GM12878 (cell line): ENCODE results near the gene SEL1L2. TPM values are rescaled to one million over a fixed set of nuclear protein-coding genes. Genes with fewer than 3 reads are reported as not detected.

Experiments
- ATAC-seq: fragments of 200-7000 bp; cut with Tn5 transposase; 3 replicates; pipeline ENCODE4 v1.9.1; 2020; ENCODE audit warnings: mild to moderate bottlenecking, moderate library complexity
- BruUV-seq: library from RNA; stranded (reverse); fragments of 400-500 nt; replicated peaks from 2 replicates; lab custom pipeline; 2021; lab: Mats Ljungman, UMichigan
- CTCF ChIA-PET: fragments of 300-600 bp; sonication (Branson Sonifier 250); formaldehyde crosslinking; extraction: SDS; loops from one replicate; lab custom pipeline; 2021; ENCODE audit warnings: inconsistent platforms; lab: Yijun Ruan, JAX
- POLR2A ChIA-PET: fragments of 350-600 bp; formaldehyde crosslinking; extraction: SDS; loops from one replicate; lab custom pipeline; 2021; ENCODE audit warnings: inconsistent platforms; lab: Charles Lee
- RAD21 ChIA-PET: fragments of 300-600 bp; sonication (Branson Sonifier 250); formaldehyde crosslinking; loops from one replicate; lab custom pipeline; 2023; ENCODE audit warnings: antibody characterized with exemption; ENCODE audit not compliant: unreplicated experiment; lab: Charles Lee
- SMC1A ChIA-PET: fragments of 300-600 bp; sonication (Branson Sonifier 250); formaldehyde crosslinking; loops from one replicate; lab custom pipeline; 2023; ENCODE audit not compliant: unreplicated experiment, uncharacterized antibody; lab: Charles Lee
- DNase-seq: peaks from one replicate; pipeline ENCODE4 v3.0.0-alpha.2; 2011; ENCODE audit warnings: low read depth, low spot score
- FAIRE-seq: peaks from 3 replicates; lab custom pipeline; 2011; peaks lifted over from hg19 to GRCh38; lab: Jason Lieb, UNC
- H2AFZ ChIP-seq: 2 replicates; pipeline ENCODE4 v1.6.0; 2011; ENCODE audit warnings: low read depth, low read length, control low read depth; ENCODE audit not compliant: control insufficient read depth
- H3K27ac ChIP-seq: 2 replicates; pipeline ENCODE4 v1.5.1; 2011; ENCODE audit warnings: control low read depth; ENCODE audit not compliant: control insufficient read depth, insufficient read depth
- H3K27me3 ChIP-seq, 2 experiments: replicated peaks in 1 of 2; 2 replicates each; pipeline versions ENCODE4 v1.6.0 to v1.6.1; 2011; ENCODE audit warnings: low read length in 1 of 2; ENCODE audit not compliant: control insufficient read depth in 2 of 2, insufficient read depth in 2 of 2
- H3K36me3 ChIP-seq, 2 experiments: 2 replicates each; pipeline ENCODE4 v1.5.1; 2011; ENCODE audit warnings: low read length in 1 of 2; ENCODE audit not compliant: control insufficient read depth in 2 of 2, insufficient read depth in 2 of 2
- H3K4me1 ChIP-seq: 2 replicates; pipeline ENCODE4 v1.6.1; 2011; ENCODE audit warnings: mild to moderate bottlenecking, low read length, moderate library complexity, mixed read lengths; ENCODE audit not compliant: control insufficient read depth, insufficient read depth
- H3K4me2 ChIP-seq: 2 replicates; pipeline ENCODE4 v1.6.0; 2011; ENCODE audit warnings: control low read depth; ENCODE audit not compliant: control insufficient read depth, insufficient read depth
- H3K4me3 ChIP-seq: fragments of 200-600 bp; sonication (generic); 2 replicates; pipeline ENCODE4 v1.5.1; 2016
- H3K79me2 ChIP-seq: 2 replicates; pipeline ENCODE4 v1.6.0; 2011; ENCODE audit warnings: low read length; ENCODE audit not compliant: control insufficient read depth, insufficient read depth
- H3K9ac ChIP-seq: 2 replicates; pipeline ENCODE4 v1.8.0; 2011; ENCODE audit warnings: low read length, control low read depth, mixed read lengths; ENCODE audit not compliant: control insufficient read depth, insufficient read depth
- H3K9me3 ChIP-seq: replicated peaks from 3 replicates; pipeline ENCODE4 v1.5.1; 2011; ENCODE audit warnings: mild to moderate bottlenecking, low read length; ENCODE audit not compliant: control insufficient read depth, insufficient read depth
- H4K20me1 ChIP-seq: 2 replicates; pipeline ENCODE4 v1.6.0; 2011; ENCODE audit not compliant: control insufficient read depth, insufficient read depth
- BACH1 ChIP-seq: fragments of 450-650 bp; IDR thresholded peaks from 2 replicates; pipeline ENCODE4 v1.6.1; 2017; ENCODE audit warnings: mild to moderate bottlenecking, borderline replicate concordance
- CEBPZ ChIP-seq: fragments of 150-350 bp; IDR thresholded peaks from 2 replicates; pipeline ENCODE4 v1.6.1; 2016; ENCODE audit warnings: low read depth, low read length
- IRF3 ChIP-seq: fragments of 450-650 bp; IDR thresholded peaks from 2 replicates; pipeline ENCODE4 v1.6.1; 2014; ENCODE audit warnings: mild to moderate bottlenecking
- YBX1 ChIP-seq: fragments of 450-650 bp; IDR thresholded peaks from 2 replicates; pipeline ENCODE4 v1.6.1; 2016; ENCODE audit warnings: antibody characterized with exemption
- ZZZ3 ChIP-seq: IDR thresholded peaks from 2 replicates; pipeline ENCODE4 v1.6.1; 2011; ENCODE audit warnings: low read depth; ENCODE audit not compliant: control insufficient read depth, insufficient read length
- WGBS: methylation state at CpG from one replicate; pipeline ENCODE4 v1.1.6; 2016; ENCODE audit warnings: low lambda C conversion rate; ENCODE audit not compliant: insufficient replicate concordance, insufficient coverage; ENCODE audit errors: missing lambda C conversion rate; 5-methylcytosine and 5-hydroxymethylcytosine counted together
- in situ Hi-C: fragments of 300-500 bp; cut with MboI; formaldehyde crosslinking; loops from 9 replicates; pipeline ENCODE4 v1.14.3; 2018; ENCODE audit warnings: mixed read lengths
- intact Hi-C: fragments of 100-400 bp; cut with micrococcal nuclease; formaldehyde crosslinking; loops from one replicate; pipeline ENCODE4 v1.14.2; 2022; ENCODE audit not compliant: unreplicated experiment
- polyA plus RNA-seq, 11 experiments: library from polyadenylated mRNA; depleted of rRNA in 4 of 11; unstranded in 6 of 11; stranded (reverse) in 5 of 11; fragments of >200 nt; fragmentation: Nextera tagmentation in 4 of 11; fragmentation: Illumina TruSeq in 1 of 11; extraction: Ambion mirVana in 4 of 11; extraction: Trizol in 1 of 11; gene quantifications; 1 replicate in 1 of 11; 2 replicates in 10 of 11; pipeline versions ENCODE4 v1.2.1 to v1.2.3, GENCODE V29; 2011 to 2016; ENCODE audit warnings: inconsistent platforms in 2 of 11, missing spikeins in 2 of 11, low read depth in 1 of 11
- total RNA-seq, 4 experiments: library from RNA; depleted of rRNA in 3 of 4; stranded (reverse); fragments of >200 nt in 3 of 4; fragmentation: Illumina TruSeq in 1 of 4; extraction: Trizol in 1 of 4; gene quantifications; 2 replicates each; pipeline versions ENCODE4 v1.2.1 to v1.2.3, GENCODE V29; 2013 to 2021

The SEL1L2 gene
- total and polyA plus RNA-seq, 10 of the 15 experiments (the other 5 are each of a cell fraction or from before 2014, with no cell fraction given), result not detected

DNA sequence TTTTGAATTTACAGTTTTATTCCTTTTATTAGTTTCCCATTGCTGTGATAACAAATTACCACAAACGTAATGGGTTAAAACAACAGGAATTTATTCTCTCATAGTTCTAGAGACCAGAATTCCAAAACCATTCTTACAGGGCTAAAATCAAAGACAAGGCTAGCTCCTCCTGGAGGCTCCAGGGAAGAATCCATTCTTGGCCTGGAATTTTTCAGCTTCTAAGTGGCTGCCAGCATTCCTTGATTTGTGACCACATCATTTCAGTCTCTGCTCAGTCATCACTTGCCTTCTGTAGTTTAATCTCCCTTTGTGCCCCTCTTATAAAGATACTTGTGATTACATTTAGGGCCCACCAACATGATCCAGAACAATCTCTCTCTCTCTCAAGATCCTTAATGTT, 897 bp upstream of the SEL1L2 start:
- Histone ChIP-seq H3K27ac (no peak overlapping the region), H2AFZ (no peak overlapping the region), H3K4me1 (no peaks in the 10 kb centered on the region), H3K9me3 (no peaks in the 10 kb centered on the region; the same call in 2 of the 3 replicates), H3K79me2 (no peaks in the 10 kb centered on the region), H3K27me3 (no peaks in the 10 kb centered on the region), H3K4me2 (no peak overlapping the region), H3K4me3 (no peak overlapping the region)
- no peak for FAIRE-seq
- ChIA-PET SMC1A (interaction anchor here (1.1 kb wide), 1 partner anchor 27 kb away, joined by 3 read pairs; no protein-coding TSS in a partner anchor), RAD21 (no interaction called here), POLR2A (no interaction called here), CTCF (no interaction called here)
- WGBS, result 27% methylated on average over 1 of the region's 1 CpG
- TF ChIP-seq YBX1 (no peak), BACH1 (no peak), IRF3 (no peak), CEBPZ (no peak), ZZZ3 (no peak)
- TF ChIP-seq, all 136 proteins: peak for 0
- in situ Hi-C loops (no loop called here), intact Hi-C loops (no loop called here)
- ATAC-seq (no peak), DNase-seq (no peak)
- no TSS peak for BruUV-seq
- Histone ChIP-seq H3K9ac (no peak overlapping the region), H4K20me1 (no peaks in the 10 kb centered on the region), H3K36me3 (no peaks in the 10 kb centered on the region)
